KOPT-K1 (cell line): ENCODE measurements around the gene SLC34A3.

Experiments
- H3K27ac ChIP-seq: fragments of 200-600 bp; sonication (generic); 2 replicates; pipeline ENCODE4 v1.5.1; 2016; ENCODE audit warnings: antibody characterized with exemption, mild to moderate bottlenecking, low read depth, low read length; ENCODE audit not compliant: poor library complexity, severe bottlenecking
- H3K36me3 ChIP-seq: fragments of 200-600 bp; sonication (generic); 2 replicates; pipeline ENCODE4 v1.5.1; 2017; ENCODE audit warnings: antibody characterized with exemption, mild to moderate bottlenecking, low read length, moderate library complexity; ENCODE audit not compliant: insufficient read depth
- H3K9me3 ChIP-seq: fragments of 200-600 bp; sonication (generic); 2 replicates; pipeline ENCODE4 v1.5.1; 2017; ENCODE audit warnings: antibody characterized with exemption, low read length, mild to moderate bottlenecking; ENCODE audit not compliant: insufficient read depth, poor library complexity, severe bottlenecking

Gene SLC34A3

DNA sequence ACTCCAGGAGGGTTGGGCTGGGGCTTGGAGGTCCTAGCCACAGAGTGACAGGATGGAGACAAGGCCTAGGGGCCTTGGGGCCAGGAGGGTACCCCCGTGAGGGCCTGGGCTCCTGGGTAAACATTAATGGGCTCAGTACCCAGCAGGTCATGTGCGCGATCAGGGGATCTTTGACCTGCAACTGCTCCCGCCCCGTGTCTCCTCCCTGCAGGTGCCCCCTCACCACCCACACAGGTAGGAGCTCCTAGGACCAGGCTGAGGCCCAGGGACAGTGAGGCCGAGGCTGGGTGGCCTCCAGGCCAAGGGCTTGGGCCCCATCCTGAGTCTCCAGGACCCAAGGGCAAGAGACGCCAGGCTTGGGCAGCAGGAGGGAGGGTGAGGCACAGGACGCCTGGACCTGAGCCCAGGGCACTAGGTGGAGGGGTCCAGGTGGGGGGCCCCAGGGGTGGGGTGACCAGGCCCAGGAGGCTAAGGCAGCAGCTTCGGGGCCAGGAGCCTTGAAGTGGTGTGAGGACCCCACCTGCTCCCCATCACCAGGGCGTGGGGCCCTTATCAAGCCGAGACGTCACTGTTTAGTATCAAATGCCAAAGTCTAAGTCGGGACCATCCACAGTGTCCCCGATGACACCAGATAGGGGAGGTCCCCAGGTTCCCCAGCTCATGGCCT, at the start of gene SLC34A3:
Gene SLC34A3 (plus strand): TSS at position 197 of the 667 bp plus-strand sequence. CDS start 802 bp downstream, outside the sequence.
- Histone ChIP-seq H3K36me3 (no peaks in the 10 kb centered on the region), H3K27ac (no peak within 1 kb of the TSS), H3K9me3 (no peaks in the 10 kb centered on the region)

DNA sequence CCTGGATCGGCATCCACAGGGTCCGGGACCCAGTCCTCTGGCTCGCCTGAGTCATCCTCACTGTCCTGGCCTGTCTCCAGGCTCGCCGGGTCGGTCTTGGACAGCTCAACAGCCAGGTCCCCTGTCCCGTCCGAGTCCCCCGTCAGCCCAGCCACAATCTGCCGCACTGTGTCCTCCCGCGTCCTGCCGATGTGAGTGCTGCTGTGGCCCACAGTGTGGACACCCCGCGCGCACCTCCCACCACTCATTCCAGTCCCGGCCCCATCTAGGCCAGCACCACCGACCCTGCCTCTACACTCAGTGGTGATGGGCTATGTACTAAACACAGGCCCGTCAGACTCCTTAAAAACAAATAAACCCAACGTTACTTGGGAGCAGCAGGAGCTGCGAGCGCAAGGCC, 49.0 kb upstream of the SLC34A3 start:
- no peaks in the 10 kb centered on the region for H3K9me3 ChIP-seq
- H3K36me3 ChIP-seq, result peaks cover 73% of the 10 kb centered on the region; the same call in 1 of the 2 replicates

DNA sequence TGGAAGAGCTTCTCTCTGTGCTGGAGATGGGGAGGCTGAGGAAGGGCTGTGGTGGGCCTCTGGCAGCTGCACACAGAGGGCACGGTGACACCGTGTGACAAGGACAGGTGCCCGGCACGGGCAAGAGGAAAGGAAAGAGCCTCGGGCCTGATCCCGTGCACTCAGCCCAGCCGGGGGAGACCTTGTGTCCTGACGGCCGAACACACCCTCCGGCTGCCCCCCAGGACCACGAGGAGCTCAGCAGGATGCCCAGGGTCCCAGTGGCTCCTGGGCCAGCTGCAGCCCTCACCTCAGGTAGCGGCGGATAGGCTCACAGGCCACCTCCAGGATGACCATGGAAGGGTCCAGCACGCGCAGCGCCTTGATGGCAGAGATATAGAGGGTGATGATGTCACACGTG, 47.9 kb upstream of the SLC34A3 start:
- Histone ChIP-seq H3K27ac (no peak overlapping the region), H3K9me3 (no peaks in the 10 kb centered on the region), H3K36me3 (peaks cover 77% of the 10 kb centered on the region; the same call in 1 of the 2 replicates)

More for the DNA sequence above, 49.0 kb upstream of the SLC34A3 start:
- no peak overlapping the region for H3K27ac ChIP-seq

DNA sequence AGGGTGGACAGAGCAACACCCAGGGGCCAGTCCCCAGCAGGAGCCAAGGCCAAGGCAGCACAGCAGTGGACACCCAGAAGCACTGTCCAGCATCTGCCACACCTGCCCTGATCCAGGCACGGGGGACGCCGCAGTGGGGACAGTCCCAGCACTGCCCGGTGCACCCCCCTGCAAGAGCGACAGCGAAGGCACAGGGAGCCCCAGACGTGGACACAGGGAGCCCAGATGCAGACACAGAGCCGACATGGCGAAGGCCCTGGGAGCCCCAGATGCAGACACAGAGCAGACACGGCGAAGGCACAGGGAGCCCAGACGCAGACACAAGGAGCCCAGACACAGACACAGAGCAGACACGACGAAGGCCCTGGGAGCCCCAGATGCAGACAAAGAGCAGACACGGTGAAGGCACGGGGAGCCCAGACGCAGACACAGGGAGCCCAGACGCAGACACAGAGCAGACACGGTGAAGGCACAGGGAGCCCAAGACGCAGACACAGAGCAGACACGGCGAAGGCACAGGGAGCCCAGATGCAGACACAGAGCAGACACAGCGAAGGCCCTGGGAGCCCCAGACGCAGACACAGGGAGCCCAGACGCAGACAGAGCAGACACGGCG, 46.6 kb upstream of the SLC34A3 start:
- H3K9me3 ChIP-seq, result no peaks in the 10 kb centered on the region
- H3K36me3 ChIP-seq, result peaks cover 68% of the 10 kb centered on the region; the same call in 1 of the 2 replicates
- H3K27ac ChIP-seq, result no peak overlapping the region

DNA sequence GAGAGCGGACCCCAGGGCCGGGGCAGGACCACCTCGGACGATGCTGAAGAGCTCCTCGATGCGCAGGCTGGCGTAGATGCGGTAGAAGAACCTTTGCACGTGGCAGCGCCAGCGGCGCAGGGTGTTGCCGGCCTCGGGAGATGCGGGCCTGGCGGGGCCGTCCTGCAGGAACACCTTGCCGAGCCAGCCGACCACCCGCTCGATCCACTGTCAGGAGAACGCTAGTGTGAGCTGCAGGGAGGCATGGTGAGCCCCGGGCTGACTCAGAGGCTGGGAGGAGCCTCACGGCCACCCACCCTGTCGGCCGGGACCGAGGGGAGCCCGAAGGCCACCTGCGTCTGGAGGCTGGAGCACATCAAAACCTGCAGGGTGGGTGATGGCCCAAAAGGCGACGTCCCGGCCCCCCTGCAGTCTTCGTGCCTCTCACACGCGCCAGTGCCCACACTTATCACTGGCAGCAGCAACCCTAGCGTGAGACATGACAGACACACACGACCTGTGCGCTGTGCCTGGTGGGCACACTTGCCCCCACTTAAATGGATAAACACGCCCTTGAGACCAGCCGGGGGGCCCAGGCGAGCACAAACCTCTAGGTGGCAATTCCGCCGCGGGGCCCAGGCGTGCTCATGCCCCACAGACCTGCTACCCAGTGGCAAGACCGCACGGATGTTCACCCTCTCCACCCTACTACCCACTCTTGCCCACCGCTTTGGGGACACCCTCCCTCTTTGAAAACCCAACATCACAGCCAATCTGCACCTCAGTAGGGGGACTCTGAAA, 45.6 kb upstream of the SLC34A3 start:
- no peaks in the 10 kb centered on the region for H3K9me3 ChIP-seq
- H3K36me3 ChIP-seq, result peaks cover 62% of the 10 kb centered on the region; the same call in 1 of the 2 replicates
- H3K27ac ChIP-seq, result no peak overlapping the region

DNA sequence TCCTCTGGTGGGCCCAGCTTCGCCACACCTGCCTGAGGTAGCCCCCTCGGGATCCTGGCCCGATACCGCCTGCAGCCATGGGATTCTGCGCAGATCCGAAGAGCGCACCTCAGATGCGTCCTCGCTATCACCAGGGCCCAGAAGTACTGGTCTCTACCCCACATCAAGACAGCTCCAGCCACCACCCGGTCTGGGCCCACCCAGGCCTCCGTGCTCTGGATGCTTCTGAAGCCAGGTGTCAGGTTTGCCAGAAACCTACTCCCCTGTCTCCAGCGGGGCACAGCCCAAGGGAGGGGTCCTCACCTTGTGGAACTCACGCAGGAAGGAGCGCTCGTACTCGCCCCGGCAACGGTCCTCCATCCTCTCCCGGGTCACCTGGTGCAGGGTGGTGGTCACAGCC, 44.8 kb upstream of the SLC34A3 start:
- Histone ChIP-seq H3K27ac (no peak overlapping the region), H3K9me3 (no peaks in the 10 kb centered on the region), H3K36me3 (peaks cover 62% of the 10 kb centered on the region; the same call in 1 of the 2 replicates)

DNA sequence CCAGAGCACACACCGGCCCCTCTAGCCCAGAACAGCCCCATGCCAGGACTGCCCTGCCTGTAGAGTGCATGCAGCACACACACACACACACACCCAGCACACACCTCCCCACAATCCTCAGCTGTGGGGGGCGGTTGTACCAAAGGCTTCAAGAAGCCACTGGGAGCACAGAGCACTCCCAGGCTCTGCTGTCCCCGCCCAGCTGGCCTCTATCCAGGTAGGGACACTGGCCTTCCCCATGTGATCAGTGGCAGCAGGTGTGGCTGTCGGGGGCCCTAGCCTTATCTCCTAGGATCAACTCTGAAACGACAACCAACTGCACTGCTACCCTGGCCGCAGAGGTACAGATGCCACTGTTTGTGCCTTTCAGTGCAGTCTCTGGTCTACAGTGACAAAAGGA, 44.3 kb upstream of the SLC34A3 start:
- no peaks in the 10 kb centered on the region for H3K9me3 ChIP-seq
- H3K27ac ChIP-seq, result no peak overlapping the region
- peaks cover 62% of the 10 kb centered on the region; the same call in 1 of the 2 replicates for H3K36me3 ChIP-seq

DNA sequence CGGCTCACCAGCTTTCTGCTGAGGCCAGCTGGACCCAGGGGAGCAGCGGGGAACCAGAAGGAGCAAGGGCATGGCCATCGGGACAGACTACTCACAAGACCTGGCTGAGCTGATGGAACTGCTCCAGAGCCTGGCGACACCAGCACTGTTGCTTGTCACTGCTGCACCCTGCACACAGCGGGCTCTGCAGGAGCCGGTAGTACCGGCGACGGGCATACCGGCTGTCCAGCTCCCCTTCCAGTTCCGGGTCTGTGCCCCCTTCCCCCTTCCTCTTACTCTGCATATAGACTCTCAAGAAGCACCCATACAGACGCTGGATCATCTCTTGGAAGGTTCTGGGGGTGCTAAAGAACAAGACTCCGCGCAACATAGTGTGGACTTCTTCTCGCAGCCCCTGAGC, 43.3 kb upstream of the SLC34A3 start:
- Histone ChIP-seq H3K36me3 (peaks cover 61% of the 10 kb centered on the region; the same call in 1 of the 2 replicates), H3K9me3 (no peaks in the 10 kb centered on the region), H3K27ac (peak overlapping the region; percentile 91)

DNA sequence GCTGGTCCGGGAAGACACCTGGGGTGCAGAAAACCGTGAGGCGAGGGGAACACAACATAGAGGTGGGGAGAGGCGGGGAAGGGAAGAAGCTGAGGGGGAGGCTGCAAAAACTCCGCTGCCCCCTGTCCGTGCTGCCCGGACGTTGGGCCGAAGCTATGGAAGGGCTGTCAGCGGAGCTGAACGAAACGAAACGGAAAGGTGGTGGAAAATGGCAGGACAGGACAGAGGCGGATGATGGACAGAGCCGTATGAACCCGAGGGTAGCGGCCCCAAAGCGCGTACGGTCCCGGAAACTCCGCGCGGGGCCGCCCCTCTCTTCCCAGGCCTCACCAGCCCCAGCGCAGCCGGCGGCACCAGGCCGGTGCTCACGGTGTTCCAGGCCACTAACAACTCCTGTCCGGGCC, 42.6 kb upstream of the SLC34A3 start:
- H3K36me3 ChIP-seq, result peaks cover 54% of the 10 kb centered on the region; the same call in 1 of the 2 replicates
- H3K27ac ChIP-seq, result peak overlapping the region; percentile 91
- H3K9me3 ChIP-seq, result no peaks in the 10 kb centered on the region

DNA sequence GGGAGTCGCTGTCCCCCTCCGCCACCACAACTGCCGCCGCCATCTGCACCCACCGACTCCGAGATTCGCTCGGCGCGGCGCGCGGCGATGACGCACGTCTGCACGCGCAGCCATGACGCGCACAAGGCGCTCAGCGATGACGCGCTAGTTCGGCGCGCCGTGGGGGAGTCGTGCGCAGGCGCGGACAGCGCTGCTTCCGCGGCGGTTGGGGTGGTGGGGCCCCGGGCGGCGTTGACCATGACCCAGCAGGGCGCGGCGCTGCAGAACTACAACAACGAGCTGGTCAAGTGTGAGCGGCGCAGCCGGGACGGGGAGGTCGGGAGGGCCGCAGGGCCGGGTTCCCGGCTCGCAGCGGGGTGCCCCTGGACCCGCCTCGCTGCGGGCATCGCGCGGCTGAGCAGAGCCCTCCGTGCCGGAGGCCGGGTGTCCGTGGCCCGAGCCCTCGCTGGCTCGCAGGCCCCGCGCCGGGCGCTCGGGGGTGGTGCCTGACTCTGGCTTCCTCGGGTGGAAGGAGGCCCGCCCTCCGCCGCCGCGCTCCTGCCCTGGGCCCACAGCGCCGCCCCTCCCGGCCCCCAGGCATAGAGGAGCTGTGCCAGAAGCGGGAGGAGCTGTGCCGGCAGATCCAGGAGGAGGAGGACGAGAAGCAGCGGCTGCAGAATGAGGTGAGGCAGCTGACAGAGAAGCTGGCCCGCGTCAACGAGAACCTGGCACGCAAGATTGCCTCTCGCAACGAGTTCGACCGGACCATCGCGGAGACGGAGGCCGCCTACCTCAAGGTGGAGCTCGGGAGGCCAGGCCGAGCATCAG, 42.0 kb upstream of the SLC34A3 start, which contains the start of the genes ANAPC2 and SSNA1:
Gene ANAPC2 (minus strand): TSS at position 71 of the 807 bp plus-strand sequence. CDS start 28 bp downstream, at position 43.
Gene SSNA1 (plus strand): TSS at position 187 of the 807 bp plus-strand sequence. CDS start 51 bp downstream, at position 238.
- Histone ChIP-seq H3K27ac (peak within 1 kb of the TSS; percentile 91), H3K36me3 (peaks cover 48% of the 10 kb centered on the region; the same call in 1 of the 2 replicates), H3K9me3 (no peaks in the 10 kb centered on the region)

DNA sequence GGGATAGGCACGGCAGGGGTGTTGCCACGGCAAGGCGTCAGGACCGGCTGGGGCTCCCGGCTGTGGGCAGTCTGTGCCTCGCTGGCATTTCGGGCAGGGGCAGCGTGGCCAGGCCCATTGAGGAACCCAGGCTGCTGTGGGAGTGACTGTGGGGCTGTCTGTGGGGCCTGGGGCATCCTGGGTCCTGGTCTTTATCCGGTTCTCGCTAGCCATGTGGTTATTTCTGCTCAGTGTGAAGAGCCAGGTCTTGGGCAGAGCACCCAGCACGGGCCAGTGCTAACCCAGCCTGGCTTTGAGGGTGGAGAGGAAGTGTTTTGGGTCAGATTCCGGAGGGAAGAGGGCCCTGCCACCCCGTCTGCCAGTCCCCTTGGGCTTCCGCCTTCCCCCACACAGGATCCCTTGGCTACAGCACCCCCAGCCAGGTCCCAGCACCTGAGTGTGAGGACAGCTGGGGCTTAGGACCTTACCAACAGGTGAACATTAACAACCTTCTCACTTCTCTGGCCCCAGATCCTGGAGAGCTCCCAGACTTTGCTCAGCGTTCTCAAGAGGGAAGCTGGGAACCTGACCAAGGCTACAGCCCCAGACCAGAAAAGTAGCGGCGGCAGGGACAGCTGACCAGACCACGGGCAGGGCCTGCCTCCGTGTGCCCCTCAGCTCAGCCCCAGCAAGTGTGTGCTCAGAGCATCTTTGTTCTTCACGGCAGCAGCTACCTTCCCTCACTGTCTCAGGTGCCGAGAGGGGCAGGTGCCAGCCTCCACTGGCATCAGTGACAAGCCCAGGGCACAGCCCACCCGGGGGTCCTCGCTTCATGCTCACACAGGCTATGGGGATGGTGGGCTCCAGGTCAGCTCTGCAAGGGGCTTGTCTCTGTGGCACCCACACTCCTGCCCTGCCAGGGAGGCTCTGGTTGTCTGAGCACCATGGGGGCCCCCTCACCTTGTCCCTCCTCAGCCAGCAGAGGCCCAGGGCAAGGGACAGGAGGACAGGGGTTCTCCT, 41.1 kb upstream of the SLC34A3 start:
- Histone ChIP-seq H3K27ac (peak overlapping the region; percentile 91), H3K36me3 (peaks cover 41% of the 10 kb centered on the region; the same call in 1 of the 2 replicates)

DNA sequence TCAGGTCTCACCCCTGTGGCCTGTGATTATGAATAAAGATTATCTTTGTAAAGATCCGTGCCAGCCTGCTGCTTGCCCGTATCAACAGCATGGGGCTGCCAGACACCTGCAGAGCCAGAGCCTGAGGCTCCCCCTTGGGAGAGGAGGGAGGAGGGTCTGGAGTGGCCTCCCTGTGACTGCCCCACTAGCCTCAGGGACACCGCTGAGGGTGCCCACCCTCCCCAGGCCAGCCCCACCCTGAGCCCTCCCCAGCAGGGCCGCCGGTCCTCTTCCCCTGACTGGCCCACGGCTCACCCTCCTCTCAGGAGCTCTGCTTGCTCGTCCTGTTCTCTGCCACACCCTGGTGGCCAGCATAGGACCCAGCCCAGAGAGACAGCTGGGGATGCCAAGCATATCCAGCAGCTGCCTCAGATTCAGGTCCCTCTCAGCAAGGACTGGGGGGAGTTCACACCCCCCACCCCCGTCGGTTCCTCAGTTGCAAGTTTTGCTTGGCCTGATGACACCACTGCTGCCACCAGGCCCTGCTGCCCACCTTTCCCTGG, 40.3 kb upstream of the SLC34A3 start:
- Histone ChIP-seq H3K27ac (no peak overlapping the region), H3K9me3 (no peaks in the 10 kb centered on the region), H3K36me3 (peaks cover 39% of the 10 kb centered on the region; the same call in 1 of the 2 replicates)

More for the DNA sequence above, 41.1 kb upstream of the SLC34A3 start:
- H3K9me3 ChIP-seq, result no peaks in the 10 kb centered on the region

DNA sequence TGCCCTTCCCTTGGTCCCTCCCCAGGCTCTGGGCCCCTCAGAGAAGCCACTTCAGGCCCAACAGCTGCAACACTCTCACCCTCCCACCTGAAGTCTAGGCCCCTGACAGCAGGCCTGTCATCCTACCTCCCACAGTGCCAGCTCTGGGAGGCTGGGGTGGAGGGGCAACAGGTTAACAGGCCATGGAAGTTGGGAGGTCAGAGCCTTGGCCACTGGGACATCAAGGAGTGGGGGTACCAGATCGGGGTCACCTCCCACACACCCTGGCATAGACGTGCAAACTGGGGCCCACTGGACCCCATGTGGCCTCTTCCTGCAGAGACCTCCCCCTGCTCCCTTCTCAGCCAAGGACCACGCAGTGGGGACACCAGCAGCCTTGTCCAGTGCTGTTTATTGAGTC, 39.5 kb upstream of the SLC34A3 start:
- Histone ChIP-seq H3K9me3 (no peaks in the 10 kb centered on the region), H3K27ac (no peak overlapping the region), H3K36me3 (peaks cover 31% of the 10 kb centered on the region; the same call in 1 of the 2 replicates)
